Right lobe of liver (tissue), 6 donors: ENCODE data around the gene ZYG11A. TPM values are rescaled to one million over a fixed set of nuclear protein-coding genes. Genes with fewer than 3 reads are reported as not detected.
"Not testable (repeated sequence)": the region's sequence is repeated elsewhere in the genome, so short reads cannot be mapped to it uniquely, and the experiment has no call there.

ENCODE experiments used
- ATAC-seq, 4 donors: fragments of 200-7000 bp; cut with Tn5 transposase; one replicate each; pipeline ENCODE4 v1.9.1; 2020; ENCODE audit warnings: mild to moderate bottlenecking in 4 of 4, moderate library complexity in 4 of 4
- DNase-seq, 3 donors: peaks; one replicate each; pipeline ENCODE4 v3.0.0-alpha.2; 2020
- H3K27ac ChIP-seq, 3 donors: fragments of 200-600 bp; one replicate each; pipeline ENCODE4 v1.8.0; 2022
- H3K27me3 ChIP-seq, 2 donors: fragments of 200-600 bp; one replicate each; pipeline ENCODE4 v1.8.0; 2022
- H3K36me3 ChIP-seq, 4 donors: fragments of 200-600 bp; sonication (generic) in 1 of 4; one replicate each; pipeline versions ENCODE4 v1.5.1 to v1.8.0; 2017 to 2022; ENCODE audit warnings: control low read depth in 1 of 4
- H3K4me1 ChIP-seq, 4 donors: fragments of 200-600 bp; sonication (generic) in 1 of 4; one replicate each; pipeline versions ENCODE4 v1.5.1 to v1.8.0; 2017 to 2022; ENCODE audit warnings: control low read depth in 1 of 4
- H3K4me3 ChIP-seq, 3 donors: fragments of 200-600 bp; one replicate each; pipeline ENCODE4 v1.8.0; 2022
- H3K9me3 ChIP-seq, 4 donors: fragments of 200-600 bp; sonication (generic) in 1 of 4; one replicate each; pipeline versions ENCODE4 v1.5.1 to v1.8.0; 2017 to 2022; ENCODE audit warnings: control low read depth in 1 of 4
- CTCF ChIP-seq, 4 donors: fragments of 200-600 bp in 3 of 4; fragments of 450-650 bp in 1 of 4; IDR thresholded peaks; one replicate each; pipeline versions ENCODE4 v1.5.1 to v1.8.0; 2016 to 2022; ENCODE audit warnings: antibody characterized with exemption in 4 of 4, mild to moderate bottlenecking in 2 of 4
- POLR2A ChIP-seq: fragments of 450-650 bp; IDR thresholded peaks from one replicate; pipeline ENCODE4 v1.6.1; 2017; ENCODE audit warnings: antibody characterized with exemption, mild to moderate bottlenecking
- WGBS: methylation state at CpG from one replicate; pipeline ENCODE4 v1.1.6; 2018; ENCODE audit warnings: low coverage, low lambda C conversion rate; ENCODE audit not compliant: insufficient coverage; ENCODE audit errors: missing lambda C conversion rate; 5-methylcytosine and 5-hydroxymethylcytosine counted together
- intact Hi-C, 2 donors: fragments of 100-400 bp; cut with DNase I; formaldehyde crosslinking; loops; one replicate each; pipeline versions ENCODE4 v1.11.2 to v1.14.1; 2022
- total RNA-seq, 6 experiments: library from RNA; depleted of rRNA in 2 of 6; stranded (reverse); fragments of >200 nt in 2 of 6; fragmentation: NEBNext Ultra II Directional in 3 of 6; extraction: Animal tissue kit (Norgen Biotek cat#: 25700) in 3 of 6; gene quantifications; one replicate each; pipeline versions ENCODE4 v1.1.0 to v1.2.4, GENCODE V29; 2016 to 2023
- donor health status: DM: no; HTN: yes; CAD: no.
- donor health status: DM: no; HTN: no; CAD: no.
- donor health status: DM: no; HTN: no; CAD: no.
- donor health status: DM: no; HTN: yes; CAD: no.
- donor health status: DM: no; HTN: yes; CAD: no.

ZYG11A gene
- total RNA-seq, 6 experiments from 2014 or later = 0.22 to 1.5 (median 1.0) TPM

GRCh38 chr1:52814465-52814864 is 28.1 kb upstream of the ZYG11A start:
- H3K9me3 ChIP-seq = no peaks in the 10 kb centered on the region
- DNase-seq (no peak), ATAC-seq (peak; percentile 52 to 93 (median 70))
- 47% methylated on average over 2 of the region's 2 CpGs for WGBS
- H3K4me3 ChIP-seq = no peak overlapping the region
- no peak overlapping the region for H3K27ac ChIP-seq
- no peaks in the 10 kb centered on the region for H3K27me3 ChIP-seq
- no peak for TF ChIP-seq POLR2A
- no peak for TF ChIP-seq CTCF (IDR thresholded peaks at IDR 0.05)
- H3K4me1 ChIP-seq = no peaks in the 10 kb centered on the region
- H3K36me3 ChIP-seq = peaks cover 0 to 47% (median 19%) of the 10 kb centered on the region in 4 donors
- intact Hi-C loops = no loop called here

GRCh38 chr1:52820830-52821229 is 21.7 kb upstream of the ZYG11A start:
- intact Hi-C loops, H3K27me3 ChIP-seq, H3K27ac ChIP-seq, H3K9me3 ChIP-seq, H3K4me3 ChIP-seq: not testable (repeated sequence)
- ATAC-seq (peak; percentile 46 to 80 (median 56)), DNase-seq (peak; percentile 35 to 68 (median 61))
- H3K36me3 ChIP-seq = peaks cover 0 to 51% (median 13%) of the 10 kb centered on the region in 4 donors
- WGBS = 53% methylated on average over 5 of the region's 5 CpGs
- H3K4me1 ChIP-seq = peaks cover 0 to 12% (median 0%) of the 10 kb centered on the region in 4 donors

GRCh38 chr1:52825868-52826267 is 16.7 kb upstream of the ZYG11A start:
- WGBS = 25% methylated on average over 1 of the region's 1 CpG
- Histone ChIP-seq H3K4me1 (peaks cover 0 to 4% (median 0%) of the 10 kb centered on the region in 4 donors), H3K27ac (no peak overlapping the region), H3K27me3 (no peaks in the 10 kb centered on the region), H3K4me3 (no peak overlapping the region), H3K36me3 (peaks cover 0 to 25% (median 0%) of the 10 kb centered on the region in 4 donors), H3K9me3 (no peaks in the 10 kb centered on the region)
- TF ChIP-seq CTCF (IDR thresholded peaks at IDR 0.05) = peak in 2 of 4 donors; percentile 8 to 11
- no peak for TF ChIP-seq POLR2A
- intact Hi-C loops = no loop called here
- no peak for ATAC-seq
- DNase-seq = no peak

GRCh38 chr1:52834798-52835197 is 7.8 kb upstream of the ZYG11A start:
- no peak overlapping the region for H3K27ac ChIP-seq

GRCh38 chr1:52836035-52836434 is 6.5 kb upstream of the ZYG11A start:
- TF ChIP-seq CTCF (IDR thresholded peaks at IDR 0.05) (no peak), POLR2A (no peak)
- H3K4me3 ChIP-seq = no peak overlapping the region
- H3K27me3 ChIP-seq = no peaks in the 10 kb centered on the region
- ATAC-seq (no peak), DNase-seq (no peak)
- peaks cover 0 to 10% (median 0%) of the 10 kb centered on the region in 4 donors for H3K4me1 ChIP-seq
- no peaks in the 10 kb centered on the region for H3K9me3 ChIP-seq
- H3K27ac ChIP-seq = no peak overlapping the region
- intact Hi-C loops = no loop called here
- WGBS = 78% methylated on average over 3 of the region's 3 CpGs
- H3K36me3 ChIP-seq = no peaks in the 10 kb centered on the region

More at GRCh38 chr1:52834798-52835197, 7.8 kb upstream of the ZYG11A start:
- intact Hi-C loops = no loop called here
- TF ChIP-seq POLR2A = no peak
- peak in 3 of 4 donors; percentile 7 to 37 (median 10) for TF ChIP-seq CTCF (IDR thresholded peaks at IDR 0.05)
- no peaks in the 10 kb centered on the region for H3K27me3 ChIP-seq
- DNase-seq (peak in 1 of 3 donors; percentile 76), ATAC-seq (peak; percentile 18 to 46 (median 32))
- H3K9me3 ChIP-seq = no peaks in the 10 kb centered on the region
- WGBS = 20% methylated on average over 3 of the region's 3 CpGs
- H3K4me3 ChIP-seq = no peak overlapping the region
- no peaks in the 10 kb centered on the region for H3K36me3 ChIP-seq
- peaks cover 0 to 10% (median 0%) of the 10 kb centered on the region in 4 donors for H3K4me1 ChIP-seq

- H3K27me3 ChIP-seq = not testable (repeated sequence)
Observed at GRCh38 chr1:52839175-52839574, 3.4 kb upstream of the ZYG11A start.

GRCh38 chr1:52845119-52845518 is 2.6 kb downstream of the ZYG11A start:
- intact Hi-C loops, H3K4me3 ChIP-seq, H3K36me3 ChIP-seq, H3K4me1 ChIP-seq, H3K27ac ChIP-seq, DNase-seq, H3K27me3 ChIP-seq, H3K9me3 ChIP-seq, ATAC-seq: not testable (repeated sequence)
- WGBS = 70% methylated on average over 5 of the region's 6 CpGs

More at GRCh38 chr1:52839175-52839574, 3.4 kb upstream of the ZYG11A start:
- H3K27ac ChIP-seq, H3K36me3 ChIP-seq, H3K9me3 ChIP-seq, H3K4me3 ChIP-seq, ATAC-seq, DNase-seq, intact Hi-C loops: not testable (repeated sequence)
- 92% methylated on average over 6 of the region's 10 CpGs for WGBS
- H3K4me1 ChIP-seq = peaks cover 0 to 10% (median 0%) of the 10 kb centered on the region in 4 donors
